Measurements from ENCODE around the gene OR10A5. TPM values are rescaled to one million over a fixed set of nuclear protein-coding genes. Genes with fewer than 3 reads are reported as not detected.
"Not testable (repeated sequence)": the region's sequence is repeated elsewhere in the genome, so short reads cannot be mapped to it uniquely, and the experiment has no call there.

OR10A5 gene
- polyA plus RNA-seq (ENCODE audit: insufficient read length in 3 of 3), result not detected

- DNase-seq (ENCODE audit: low read depth in 3 of 3, low spot score in 2 of 3), result no peak
Measured at GRCh38 chr11:6845383-6845782, at the start of gene OR10A5. Gene OR10A5 (plus strand): TSS chr11:6845683. CDS start chr11:6845683, 0 bp downstream.

GRCh38 chr11:6799402-6799801 is 46.1 kb upstream of the OR10A5 start, which contains the start of gene OR6A2:
Gene OR6A2 (minus strand): TSS chr11:6799689. CDS start chr11:6795708, 3,981 bp downstream.
- no peak for DNase-seq (ENCODE audit: low read depth in 3 of 3, low spot score in 2 of 3)

GRCh38 chr11:6801075-6801474 is 44.4 kb upstream of the OR10A5 start:
- not testable (repeated sequence) for DNase-seq (ENCODE audit: low read depth in 3 of 3, low spot score in 2 of 3)

- peak in 1 of 3 donors; percentile 6 for DNase-seq (ENCODE audit: low read depth in 3 of 3, low spot score in 2 of 3)
Measured at GRCh38 chr11:6812390-6813005, 33.0 kb upstream of the OR10A5 start.

GRCh38 chr11:6813656-6814055 is 31.8 kb upstream of the OR10A5 start:
- no peak for DNase-seq (ENCODE audit: low read depth in 3 of 3, low spot score in 2 of 3)

- DNase-seq (ENCODE audit: low read depth in 3 of 3, low spot score in 2 of 3), result no peak
Measured at GRCh38 chr11:6817694-6818093, 27.8 kb upstream of the OR10A5 start.

- DNase-seq (ENCODE audit: low read depth in 3 of 3, low spot score in 2 of 3), result no peak
Measured at GRCh38 chr11:6818967-6819366, 26.5 kb upstream of the OR10A5 start.

GRCh38 chr11:6824136-6824823 is 21.2 kb upstream of the OR10A5 start:
- DNase-seq (ENCODE audit: low read depth in 3 of 3, low spot score in 2 of 3), result no peak

- DNase-seq (ENCODE audit: low read depth in 3 of 3, low spot score in 2 of 3), result no peak
Measured at GRCh38 chr11:6825231-6825744, 20.2 kb upstream of the OR10A5 start.

GRCh38 chr11:6828103-6828502 is 17.4 kb upstream of the OR10A5 start:
- no peak for DNase-seq (ENCODE audit: low read depth in 3 of 3, low spot score in 2 of 3)

GRCh38 chr11:6833356-6833755 is 12.1 kb upstream of the OR10A5 start:
- no peak for DNase-seq (ENCODE audit: low read depth in 3 of 3, low spot score in 2 of 3)

GRCh38 chr11:6834021-6834420 is 11.5 kb upstream of the OR10A5 start:
- DNase-seq (ENCODE audit: low read depth in 3 of 3, low spot score in 2 of 3), result no peak

- no peak for DNase-seq (ENCODE audit: low read depth in 3 of 3, low spot score in 2 of 3)
Measured at GRCh38 chr11:6841694-6842093, 3.8 kb upstream of the OR10A5 start.

- no peak for DNase-seq (ENCODE audit: low read depth in 3 of 3, low spot score in 2 of 3)
Measured at GRCh38 chr11:6843670-6844069, 1.8 kb upstream of the OR10A5 start.

- DNase-seq (ENCODE audit: low read depth in 3 of 3, low spot score in 2 of 3), result no peak
Measured at GRCh38 chr11:6844356-6844755, 1.1 kb upstream of the OR10A5 start.

- no peak for DNase-seq (ENCODE audit: low read depth in 3 of 3, low spot score in 2 of 3)
Measured at GRCh38 chr11:6850526-6850925, 5.0 kb downstream of the OR10A5 start.

GRCh38 chr11:6854801-6855200 is 9.3 kb downstream of the OR10A5 start:
- not testable (repeated sequence) for DNase-seq (ENCODE audit: low read depth in 3 of 3, low spot score in 2 of 3)

GRCh38 chr11:6855971-6856541 is 10.6 kb downstream of the OR10A5 start:
- no peak for DNase-seq (ENCODE audit: low read depth in 3 of 3, low spot score in 2 of 3)

GRCh38 chr11:6856871-6857270 is 11.4 kb downstream of the OR10A5 start:
- no peak for DNase-seq (ENCODE audit: low read depth in 3 of 3, low spot score in 2 of 3)

- DNase-seq (ENCODE audit: low read depth in 3 of 3, low spot score in 2 of 3), result no peak
Measured at GRCh38 chr11:6862961-6863360, 17.5 kb downstream of the OR10A5 start, which contains the start of gene OR10A2. Gene OR10A2 (plus strand): TSS chr11:6863057. CDS start chr11:6869755, 6,698 bp downstream.

GRCh38 chr11:6864438-6864837 is 19.0 kb downstream of the OR10A5 start:
- no peak for DNase-seq (ENCODE audit: low read depth in 3 of 3, low spot score in 2 of 3)

- no peak for DNase-seq (ENCODE audit: low read depth in 3 of 3, low spot score in 2 of 3)
Measured at GRCh38 chr11:6871278-6871677, 25.8 kb downstream of the OR10A5 start.
